SK-N-SH treated with all-trans-retinoic acid at 6 μM for 48 hours (cell line): Measurements from ENCODE around the gene SCYL1.

Experiments
- ATAC-seq: fragments of 200-7000 bp; cut with Tn5 transposase; 3 replicates; pipeline ENCODE4 v1.9.1; 2020; ENCODE audit warnings: mild to moderate bottlenecking, moderate library complexity
- ARNTL ChIP-seq: fragments of 450-650 bp; formaldehyde crosslinking; IDR thresholded peaks from 2 replicates; pipeline ENCODE4 v1.5.0; 2020; ENCODE audit warnings: low read depth, mild to moderate bottlenecking, moderate library complexity, borderline replicate concordance
- BACH2 ChIP-seq: fragments of 250-450 bp; sonication (Bioruptor Pico); IDR thresholded peaks from 2 replicates; pipeline ENCODE4 v1.9.0; 2021; ENCODE audit warnings: mild to moderate bottlenecking, borderline replicate concordance
- CREB5 ChIP-seq: fragments of 250-450 bp; sonication (Bioruptor Pico); IDR thresholded peaks from 2 replicates; pipeline ENCODE4 v1.5.1; 2020; ENCODE audit warnings: low read depth, mild to moderate bottlenecking, moderate library complexity
- CSDC2 ChIP-seq: fragments of 250-450 bp; sonication (Bioruptor Pico); IDR thresholded peaks from 2 replicates; pipeline ENCODE4 v1.5.0; 2020; ENCODE audit warnings: mild to moderate bottlenecking, moderate library complexity
- CSRNP3 ChIP-seq: fragments of 250-450 bp; sonication (Bioruptor Pico); IDR thresholded peaks from 2 replicates; pipeline ENCODE4 v1.5.1; 2021; ENCODE audit warnings: mild to moderate bottlenecking, moderate library complexity
- ESRRG ChIP-seq: fragments of 250-450 bp; sonication (Bioruptor Pico); IDR thresholded peaks from 2 replicates; pipeline ENCODE4 v1.6.1; 2021; ENCODE audit warnings: mild to moderate bottlenecking
- GLIS3 ChIP-seq: fragments of 250-450 bp; sonication (Bioruptor Pico); IDR thresholded peaks from 2 replicates; pipeline ENCODE4 v1.5.0; 2020; ENCODE audit warnings: mild to moderate bottlenecking, moderate library complexity
- ISL1 ChIP-seq: fragments of 250-450 bp; sonication (Bioruptor Pico); IDR thresholded peaks from 2 replicates; pipeline ENCODE4 v2.1.2; 2022; ENCODE audit warnings: mild to moderate bottlenecking, moderate library complexity
- OSR1 ChIP-seq: fragments of 250-450 bp; sonication (Bioruptor Pico); IDR thresholded peaks from 2 replicates; pipeline ENCODE4 v1.8.0; 2022; ENCODE audit warnings: moderate library complexity, mild to moderate bottlenecking, inconsistent platforms
- PATZ1 ChIP-seq: fragments of 250-450 bp; sonication (Bioruptor Pico); IDR thresholded peaks from 2 replicates; pipeline ENCODE4 v1.8.0; 2020; ENCODE audit warnings: mild to moderate bottlenecking, moderate library complexity, borderline replicate concordance
- POU6F1 ChIP-seq: fragments of 250-450 bp; sonication (Bioruptor Pico); IDR thresholded peaks from 2 replicates; pipeline ENCODE4 v1.8.0; 2021; ENCODE audit warnings: low read depth, mild to moderate bottlenecking, moderate library complexity, borderline replicate concordance
- PPARA ChIP-seq: fragments of 250-450 bp; sonication (Bioruptor Pico); IDR thresholded peaks from 2 replicates; pipeline ENCODE4 v1.5.0; 2020; ENCODE audit warnings: mild to moderate bottlenecking, borderline replicate concordance
- RARB ChIP-seq: fragments of 250-450 bp; sonication (Bioruptor Pico); IDR thresholded peaks from 2 replicates; pipeline ENCODE4 v1.8.0; 2021; ENCODE audit warnings: mild to moderate bottlenecking, moderate library complexity
- SNAI2 ChIP-seq: fragments of 250-450 bp; sonication (Bioruptor Pico); IDR thresholded peaks from 2 replicates; pipeline ENCODE4 v1.5.0; 2020; ENCODE audit warnings: mild to moderate bottlenecking, moderate library complexity
- TCF4 ChIP-seq: fragments of 250-450 bp; sonication (Bioruptor Pico); IDR thresholded peaks from 2 replicates; pipeline ENCODE4 v1.8.0; 2021; ENCODE audit warnings: mild to moderate bottlenecking, moderate library complexity, borderline replicate concordance
- TOX ChIP-seq: fragments of 250-450 bp; sonication (Bioruptor Pico); IDR thresholded peaks from 2 replicates; pipeline ENCODE4 v1.8.0; 2021; ENCODE audit warnings: mild to moderate bottlenecking, moderate library complexity, borderline replicate concordance
- TSHZ2 ChIP-seq: fragments of 250-450 bp; sonication (Bioruptor Pico); IDR thresholded peaks from 2 replicates; pipeline ENCODE4 v1.5.0; 2020; ENCODE audit warnings: mild to moderate bottlenecking, moderate library complexity
- ZC3H10 ChIP-seq: fragments of 250-450 bp; sonication (Bioruptor Pico); IDR thresholded peaks from 2 replicates; pipeline ENCODE4 v1.5.1; 2021; ENCODE audit warnings: mild to moderate bottlenecking, moderate library complexity
- ZFP3 ChIP-seq: fragments of 250-450 bp; sonication (Bioruptor Pico); IDR thresholded peaks from 2 replicates; pipeline ENCODE4 v1.5.0; 2020; ENCODE audit warnings: mild to moderate bottlenecking, moderate library complexity
- ZFP30 ChIP-seq: fragments of 450-650 bp; formaldehyde crosslinking; IDR thresholded peaks from 2 replicates; pipeline ENCODE4 v1.5.0; 2022; ENCODE audit warnings: mild to moderate bottlenecking, moderate library complexity
- ZNF565 ChIP-seq: fragments of 450-650 bp; formaldehyde crosslinking; conservative IDR thresholded peaks from 2 replicates; pipeline ENCODE4 v1.5.0; 2020; ENCODE audit warnings: low read depth, mild to moderate bottlenecking, moderate library complexity
- ZNF70 ChIP-seq: fragments of 450-650 bp; formaldehyde crosslinking; IDR thresholded peaks from 2 replicates; pipeline ENCODE4 v1.5.0; 2020; ENCODE audit warnings: mild to moderate bottlenecking, moderate library complexity
- ZNF8 ChIP-seq: fragments of 450-650 bp; formaldehyde crosslinking; IDR thresholded peaks from 2 replicates; pipeline ENCODE4 v1.5.0; 2020; ENCODE audit warnings: mild to moderate bottlenecking, moderate library complexity

SCYL1 gene

GRCh38 chr11:65501186-65501471, 23.8 kb upstream of the SCYL1 start (continued):
- TF ChIP-seq POU6F1 (no peak), PATZ1 (peak; percentile 82; the same call in 1 of the 2 replicates), ZC3H10 (peak; percentile 16; the same call in 1 of the 2 replicates), ESRRG (CRISPR knock-in tag) (peak; percentile 46; the same call in 1 of the 2 replicates)
- TF ChIP-seq, all 23 proteins: peak for 5

- ATAC-seq: no peak
- TF ChIP-seq POU6F1 (0 out of 2 replicates have a peak, but pooled peaks have one; percentile 61), ZFP30 (CRISPR knock-in tag) (peak; percentile 33), RARB (CRISPR knock-in tag) (peak; percentile 32), OSR1 (CRISPR knock-in tag) (no peak), ZNF70 (CRISPR knock-in tag) (peak; percentile 66), CSDC2 (CRISPR knock-in tag) (0 out of 2 replicates have a peak, but pooled peaks have one; percentile 34), ZFP3 (CRISPR knock-in tag) (0 out of 2 replicates have a peak, but pooled peaks have one; percentile 30), TCF4 (peak; percentile 7), ZC3H10 (peak; percentile 56), CSRNP3 (CRISPR knock-in tag) (no peak), PPARA (CRISPR knock-in tag) (no peak), ARNTL (CRISPR knock-in tag) (no peak), BACH2 (CRISPR knock-in tag) (no peak), PATZ1 (peak; percentile 19; the same call in 1 of the 2 replicates), TSHZ2 (no peak), ZNF565 (CRISPR knock-in tag) (0 out of 2 replicates have a peak, but pooled peaks have one; percentile 13), SNAI2 (peak; percentile 20), TOX (CRISPR knock-in tag) (peak; percentile 79; the same call in 1 of the 2 replicates), ZNF8 (CRISPR knock-in tag) (peak; percentile 14; the same call in 1 of the 2 replicates), CREB5 (peak; percentile 84), GLIS3 (CRISPR knock-in tag) (peak; percentile 86; the same call in 1 of the 2 replicates), ISL1 (CRISPR knock-in tag) (no peak; the same call in 1 of the 2 replicates), ESRRG (CRISPR knock-in tag) (no peak; the same call in 1 of the 2 replicates)
Observed at GRCh38 chr11:65501472-65502273, 23.2 kb upstream of the SCYL1 start.
